ENCODE results near the gene HDAC5.

Gene HDAC5

DNA sequence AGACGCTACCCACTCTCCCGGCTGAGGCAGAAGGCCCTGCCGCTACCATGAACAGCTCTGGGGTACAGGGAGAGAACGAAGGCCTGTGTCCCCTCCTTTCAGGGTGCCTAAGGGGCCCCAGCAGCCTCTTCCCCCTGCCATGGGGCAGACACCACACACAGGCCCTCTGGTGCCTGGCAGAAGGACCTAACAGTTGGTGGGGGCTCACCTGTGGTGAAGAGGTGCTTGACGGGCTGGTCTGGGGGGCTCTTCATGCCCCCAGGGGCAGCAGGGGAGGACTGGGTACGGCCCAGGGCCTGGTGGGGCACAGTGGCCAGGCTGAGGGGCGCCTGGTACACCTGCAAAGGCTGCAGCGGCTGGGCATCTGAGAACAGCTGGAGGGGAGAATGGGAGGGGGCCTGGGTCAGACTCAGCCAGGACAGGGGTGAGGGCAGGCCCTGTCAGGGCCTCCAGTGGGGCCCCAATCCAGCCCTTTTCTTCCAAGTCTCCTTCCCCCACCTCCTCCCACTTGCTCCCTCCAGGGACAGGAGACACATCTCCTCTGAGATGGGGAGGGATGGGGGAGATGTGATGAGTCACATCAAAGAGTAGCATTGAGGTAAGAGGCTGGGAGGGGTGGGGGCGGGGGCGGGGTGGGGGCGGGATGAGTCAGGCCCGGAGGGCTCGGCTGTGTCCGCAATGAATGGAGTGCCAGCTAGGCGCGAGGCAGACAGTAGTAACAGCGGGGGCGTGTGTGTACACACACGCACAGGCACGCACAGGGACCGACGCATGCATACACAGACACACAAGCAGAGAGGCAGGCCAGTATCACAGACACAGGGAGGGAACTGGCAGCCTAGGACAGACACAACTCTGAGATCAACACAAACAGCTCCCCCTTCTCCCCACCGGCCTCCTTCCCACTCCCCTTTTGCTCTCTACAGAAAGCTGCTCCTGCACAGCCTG is 36.8 kb downstream of the HDAC5 start:
- DNase-seq, result no peak

DNA sequence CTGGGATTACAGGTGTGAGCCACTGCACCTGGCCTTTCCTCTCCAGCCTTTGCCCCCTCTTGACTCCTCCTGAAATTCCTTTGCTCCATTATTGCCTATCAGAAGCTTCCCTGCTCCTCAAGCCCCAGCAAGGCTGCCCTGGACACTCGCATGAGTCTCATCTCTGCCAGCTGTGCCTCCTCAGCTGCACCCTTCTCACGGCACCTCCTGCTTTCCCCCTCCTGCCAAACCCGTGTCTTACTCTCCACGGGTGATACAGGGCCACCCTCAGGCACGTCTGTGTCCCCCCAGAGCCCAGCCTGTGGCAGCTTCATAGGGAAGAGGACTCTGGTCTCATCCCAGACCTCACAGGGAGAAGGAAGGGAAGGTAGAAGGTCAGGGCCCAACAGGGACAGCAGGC is 37.5 kb downstream of the HDAC5 start:
- DNase-seq, result no peak

DNA sequence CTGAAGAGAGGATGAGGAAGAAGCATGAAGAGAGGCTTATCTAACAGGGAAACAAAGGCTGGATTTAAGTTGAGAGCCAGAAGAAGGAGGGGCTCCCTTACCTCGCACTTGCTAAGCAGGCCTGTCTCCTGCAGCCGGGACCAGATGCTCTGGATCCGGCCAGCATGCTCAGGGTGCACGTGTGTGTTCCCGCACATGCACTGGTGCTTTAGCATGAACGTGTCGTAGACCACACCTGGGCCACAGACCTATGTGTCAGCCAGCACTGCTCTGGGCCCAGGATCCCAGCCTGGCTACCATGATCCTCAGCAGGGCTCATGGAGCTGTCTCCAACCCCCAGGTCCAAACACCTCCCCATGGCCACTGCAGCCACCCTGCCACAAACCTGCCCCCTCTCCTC is 38.5 kb downstream of the HDAC5 start:
- DNase-seq, result no peak

DNA sequence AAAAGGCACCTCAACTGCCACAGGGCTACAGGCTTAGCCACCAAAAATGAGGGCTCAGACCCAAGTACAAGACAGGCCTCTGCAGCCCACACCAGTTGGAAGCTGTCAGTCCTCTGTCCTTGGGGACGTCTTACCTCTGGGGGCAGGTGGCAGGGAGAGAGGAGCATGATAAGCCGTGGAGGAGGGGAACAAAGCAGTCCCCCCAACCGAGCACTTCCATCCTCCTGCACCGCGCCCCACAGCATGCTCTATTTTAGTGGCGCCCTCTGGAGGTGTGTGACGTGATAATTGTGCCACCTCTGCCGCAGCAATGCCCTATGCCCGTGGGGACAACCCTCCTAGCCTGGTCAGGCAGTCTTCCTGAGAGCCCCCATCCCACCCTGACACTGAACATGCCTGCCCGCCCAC is 39.3 kb downstream of the HDAC5 start:
- no peak for DNase-seq

DNA sequence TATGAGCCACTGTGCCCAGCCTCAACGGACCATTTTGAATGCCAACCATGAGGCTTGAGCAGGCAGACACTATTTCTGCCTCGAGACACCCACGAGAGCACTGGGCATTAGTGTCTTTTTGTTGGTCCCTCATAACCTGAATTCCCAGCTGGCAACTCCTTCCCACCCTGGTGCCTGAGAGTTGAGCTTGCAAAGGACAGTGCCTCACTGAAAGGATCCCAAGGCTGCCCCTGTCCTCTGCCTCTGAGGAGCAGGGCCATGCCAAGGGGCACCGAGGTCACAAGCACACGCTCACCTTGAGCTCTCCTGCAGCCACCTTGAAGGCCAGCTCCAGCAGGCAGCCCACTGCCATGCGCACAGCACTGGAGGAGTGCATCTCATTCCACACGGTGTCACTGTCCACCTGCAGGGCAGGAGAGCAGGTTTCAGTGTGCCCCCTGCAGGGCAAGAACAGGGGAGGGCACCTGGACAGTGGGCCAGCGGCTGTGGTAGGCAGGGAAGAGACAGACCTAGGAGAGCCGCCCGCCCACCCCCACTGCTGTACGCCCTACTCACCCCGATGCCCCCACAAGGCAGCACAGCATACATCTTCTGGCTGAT is 40.1 kb downstream of the HDAC5 start:
- no peak for DNase-seq

- no peak for DNase-seq
Observed at GRCh38 chr17:44082256-44082927, 41.0 kb downstream of the HDAC5 start.

GRCh38 chr17:44081681-44082080 is 41.8 kb downstream of the HDAC5 start:
- no peak for DNase-seq

DNA sequence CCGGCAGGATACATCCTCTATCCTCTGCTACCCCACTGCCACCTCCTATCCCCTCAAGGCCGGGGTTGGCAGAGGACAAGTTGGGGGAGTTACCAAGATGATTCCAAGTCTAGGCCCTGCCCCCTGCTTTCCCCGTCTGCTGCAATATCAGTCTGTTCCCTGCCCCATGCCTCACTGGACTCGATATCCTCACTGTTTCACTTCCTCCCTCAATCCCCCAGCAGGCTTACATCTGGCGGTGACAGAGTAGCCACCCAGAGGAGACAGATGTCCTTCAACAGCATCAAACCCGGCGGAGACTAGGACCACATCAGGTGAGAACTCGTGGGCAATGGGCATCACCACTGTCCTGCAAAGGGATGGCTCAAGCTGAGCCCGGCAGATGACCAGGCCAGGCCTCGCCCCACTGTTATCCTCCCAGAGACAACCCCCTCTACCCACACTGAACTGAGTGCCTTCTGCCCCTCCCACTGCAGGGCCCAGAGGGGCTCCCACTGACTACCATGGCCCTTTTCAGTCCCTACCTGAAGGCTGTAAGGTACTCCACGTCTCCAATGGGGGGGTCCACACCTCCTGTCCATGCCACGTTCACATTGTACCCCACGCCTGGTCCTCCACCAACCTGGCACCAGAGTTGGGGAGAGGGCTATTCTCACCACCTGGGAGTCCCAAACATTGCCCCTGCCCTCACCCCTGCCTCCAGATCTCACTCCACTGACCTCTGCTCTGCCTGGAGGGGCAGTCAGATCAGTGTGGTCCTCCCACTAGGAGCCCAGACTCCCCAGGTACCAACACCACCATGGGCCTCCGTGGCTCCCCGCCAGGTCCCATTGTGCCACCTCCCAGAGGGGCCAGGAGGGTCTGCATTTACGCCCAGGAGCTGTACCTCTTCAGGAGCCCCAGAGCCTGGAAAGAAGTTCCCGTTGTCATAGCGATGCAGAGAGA is 43.3 kb downstream of the HDAC5 start:
- no peak for DNase-seq

- DNase-seq, result no peak
Observed at GRCh38 chr17:44078412-44078811, 45.0 kb downstream of the HDAC5 start.

- no peak for DNase-seq
Observed at GRCh38 chr17:44077595-44077909, 45.9 kb downstream of the HDAC5 start.

GRCh38 chr17:44076716-44077594 is 46.5 kb downstream of the HDAC5 start:
- DNase-seq, result no peak

DNA sequence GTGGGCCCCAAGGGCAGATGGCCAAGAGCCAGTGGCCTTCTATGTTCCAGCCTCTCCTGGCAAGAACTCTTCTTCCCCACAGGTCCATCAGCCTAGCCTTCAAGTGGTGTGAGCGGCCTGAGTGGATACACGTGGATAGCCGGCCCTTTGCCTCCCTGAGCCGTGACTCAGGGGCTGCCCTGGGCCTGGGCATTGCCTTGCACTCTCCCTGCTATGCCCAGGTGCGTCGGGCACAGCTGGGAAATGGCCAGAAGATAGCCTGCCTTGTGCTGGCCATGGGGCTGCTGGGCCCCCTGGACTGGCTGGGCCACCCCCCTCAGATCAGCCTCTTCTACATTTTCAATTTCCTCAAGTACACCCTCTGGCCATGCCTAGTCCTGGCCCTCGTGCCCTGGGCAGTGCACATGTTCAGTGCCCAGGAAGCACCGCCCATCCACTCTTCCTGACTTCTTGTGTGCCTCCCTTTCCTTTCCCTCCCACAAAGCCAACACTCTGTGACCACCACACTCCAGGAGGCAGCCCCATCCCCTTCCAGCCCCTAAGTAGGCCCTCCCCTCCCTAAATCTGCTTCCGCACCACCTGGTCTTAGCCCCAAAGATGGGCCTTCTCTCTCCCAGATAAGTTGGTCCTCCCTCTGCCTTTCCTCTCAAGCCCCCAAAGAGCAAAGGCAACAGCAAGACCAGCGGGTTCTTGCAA is 47.7 kb downstream of the HDAC5 start:
- DNase-seq, result no peak

DNA sequence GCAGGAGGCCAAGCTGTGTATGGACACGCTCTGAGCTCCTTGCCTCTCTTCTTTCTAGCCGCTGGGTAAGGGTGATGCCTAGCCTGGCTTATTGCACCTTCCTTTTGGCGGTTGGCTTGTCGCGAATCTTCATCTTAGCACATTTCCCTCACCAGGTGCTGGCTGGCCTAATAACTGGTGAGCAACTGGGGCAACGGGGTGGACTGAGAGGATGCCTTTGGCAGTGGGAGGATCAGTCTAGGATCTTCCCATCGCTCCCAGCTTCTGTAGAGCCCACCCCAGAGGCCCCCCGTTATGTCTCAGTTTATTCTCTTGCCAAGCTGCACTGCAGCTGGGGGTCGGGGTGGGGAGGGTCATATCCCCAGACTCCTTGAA is 48.5 kb downstream of the HDAC5 start:
- no peak for DNase-seq

GRCh38 chr17:44074231-44074910 is 49.1 kb downstream of the HDAC5 start:
- DNase-seq, result no peak

DNA sequence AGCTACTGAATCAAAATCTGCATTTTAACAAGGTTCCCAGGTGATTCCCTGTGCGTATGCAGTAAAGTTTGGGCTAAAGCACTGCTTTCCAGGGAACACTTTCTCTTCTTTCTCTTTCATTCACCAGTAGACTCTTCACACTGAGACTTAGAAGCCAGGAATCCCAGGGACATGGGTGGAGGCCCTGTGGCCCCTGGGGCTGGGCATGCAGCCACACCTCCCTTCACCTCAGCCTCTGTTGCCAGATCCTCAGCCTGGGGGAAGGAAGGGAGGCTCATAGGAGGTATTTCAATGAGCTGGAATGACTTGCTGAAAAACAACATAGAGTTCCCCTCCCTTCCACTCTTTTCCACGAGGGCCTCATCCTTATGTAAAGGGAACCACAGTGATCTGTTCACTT is 51.7 kb downstream of the HDAC5 start:
- DNase-seq, result no peak

- DNase-seq, result no peak
Observed at GRCh38 chr17:44071198-44071520, 52.3 kb downstream of the HDAC5 start.

- peak; percentile 53 for DNase-seq
Observed at GRCh38 chr17:44070455-44071197, 52.8 kb downstream of the HDAC5 start, which contains the start of gene G6PC3. TSS of gene G6PC3 (plus strand) at chr17:44070735. CDS start at chr17:44070966, 231 bp downstream.

DNA sequence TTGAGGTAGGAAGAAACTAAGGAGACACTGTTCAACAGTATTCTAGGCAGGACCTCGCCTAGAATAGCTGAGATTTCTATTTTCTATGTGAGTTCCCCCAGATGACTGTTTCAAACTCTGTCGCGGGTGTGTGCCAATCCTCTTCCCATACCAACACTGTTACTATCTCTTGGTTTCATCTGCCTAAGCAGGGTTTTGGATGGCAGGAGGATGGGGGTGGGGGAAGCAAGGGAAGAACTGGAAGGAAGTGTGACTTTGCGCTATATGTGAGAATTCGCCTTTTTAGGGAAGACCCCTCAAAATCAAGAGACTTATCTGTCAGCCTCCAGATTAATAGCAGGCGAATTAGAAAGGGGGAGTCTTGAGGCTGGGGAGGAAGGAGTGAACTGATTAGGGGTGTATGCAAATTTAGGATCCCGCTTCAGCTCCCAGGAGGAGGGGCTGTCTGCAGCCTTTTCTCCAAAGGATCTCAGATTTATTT is 53.4 kb downstream of the HDAC5 start:
- no peak for DNase-seq

GRCh38 chr17:44067545-44067940 is 55.9 kb downstream of the HDAC5 start:
- no peak for DNase-seq

Data from NCI-H2029 treated with DMSO at 0.1 percent for 48 hours (cell line).